GM18867 (cell line): ENCODE measurements around the gene ZBED5.

Source experiments
- ATAC-seq: cut with Tn5 transposase; IDR thresholded peaks from one replicate; pipeline ENCODE4 v1.9.1; 2021; ENCODE audit warnings: mild to moderate bottlenecking, moderate library complexity; ENCODE audit not compliant: unreplicated experiment

Gene ZBED5

DNA sequence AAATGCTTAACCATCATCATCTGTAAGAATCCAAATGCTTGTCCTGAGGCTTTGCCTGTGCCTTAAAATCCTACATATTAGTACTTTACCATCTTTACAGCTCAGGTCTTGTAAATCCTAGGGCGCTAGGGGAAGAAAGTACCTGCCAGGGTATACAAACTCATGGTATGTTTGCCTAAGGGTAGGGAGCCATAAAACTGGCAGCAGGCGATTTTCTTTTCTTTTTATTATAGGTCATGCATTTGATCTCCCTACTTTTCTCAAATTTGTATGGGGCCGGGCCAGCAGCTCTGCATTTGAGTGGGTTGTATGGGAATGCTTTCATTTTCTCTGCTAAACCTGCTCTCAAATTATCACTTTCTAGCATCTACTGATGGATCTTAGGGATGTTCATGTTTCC, 24.0 kb upstream of the ZBED5 start:
- ATAC-seq = no peak

DNA sequence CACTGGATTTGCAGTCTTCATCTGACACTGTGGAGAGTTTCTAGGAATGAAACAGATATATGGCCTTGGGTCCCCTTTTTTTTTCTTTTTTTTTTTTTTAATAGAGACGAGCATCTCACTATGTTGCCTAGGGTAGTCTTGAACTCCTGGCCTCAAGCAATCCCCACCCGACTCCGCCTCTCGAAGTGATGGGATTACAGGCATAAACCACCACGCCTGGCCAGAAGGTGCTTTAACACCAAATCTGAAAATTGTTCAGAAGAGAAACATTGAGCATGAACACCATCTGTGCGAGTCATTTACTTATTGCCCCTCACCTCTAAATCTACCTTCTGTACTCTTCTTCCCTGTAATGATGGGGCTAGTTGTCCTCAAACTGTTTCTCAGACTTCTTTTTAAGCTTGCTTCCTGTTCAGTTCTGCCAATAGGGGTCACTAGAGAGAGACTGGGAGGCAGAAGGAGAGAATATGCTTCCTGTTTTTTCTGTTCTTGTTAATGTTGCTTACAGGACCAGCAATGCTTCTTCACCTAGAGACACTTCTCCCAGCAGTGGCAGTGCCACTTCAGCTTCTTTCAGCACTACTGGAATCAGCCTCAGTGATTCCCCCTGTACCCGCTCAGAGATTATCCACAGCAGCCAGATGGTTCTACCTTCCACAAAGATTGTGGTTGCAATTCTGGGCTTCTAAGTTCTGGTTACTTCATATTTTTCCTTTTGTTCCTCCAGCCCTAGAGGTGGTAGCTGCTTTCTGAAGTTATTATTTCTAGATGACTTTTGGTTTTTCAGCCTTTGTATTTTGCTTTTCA, 20.8 kb upstream of the ZBED5 start:
- ATAC-seq = no peak

DNA sequence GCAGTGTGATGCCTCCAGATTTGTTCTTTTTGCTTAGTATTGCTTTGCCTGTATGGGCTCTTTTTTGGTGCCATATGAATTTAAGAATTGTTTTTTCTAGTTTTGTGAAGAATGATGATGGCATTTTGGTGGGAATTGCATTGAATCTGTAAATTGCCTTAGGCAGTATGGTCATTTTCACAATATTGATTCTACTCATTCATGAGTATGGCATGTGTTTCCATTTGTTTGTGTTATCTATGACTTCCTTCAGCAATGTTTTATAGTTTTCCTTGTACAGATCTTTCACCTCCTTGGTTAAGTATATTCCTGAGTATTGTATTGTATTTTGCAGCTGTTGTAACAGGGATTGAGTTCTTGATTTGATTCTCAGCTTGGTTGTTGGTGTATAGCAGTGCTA, 18.3 kb upstream of the ZBED5 start:
- ATAC-seq = no peak

DNA sequence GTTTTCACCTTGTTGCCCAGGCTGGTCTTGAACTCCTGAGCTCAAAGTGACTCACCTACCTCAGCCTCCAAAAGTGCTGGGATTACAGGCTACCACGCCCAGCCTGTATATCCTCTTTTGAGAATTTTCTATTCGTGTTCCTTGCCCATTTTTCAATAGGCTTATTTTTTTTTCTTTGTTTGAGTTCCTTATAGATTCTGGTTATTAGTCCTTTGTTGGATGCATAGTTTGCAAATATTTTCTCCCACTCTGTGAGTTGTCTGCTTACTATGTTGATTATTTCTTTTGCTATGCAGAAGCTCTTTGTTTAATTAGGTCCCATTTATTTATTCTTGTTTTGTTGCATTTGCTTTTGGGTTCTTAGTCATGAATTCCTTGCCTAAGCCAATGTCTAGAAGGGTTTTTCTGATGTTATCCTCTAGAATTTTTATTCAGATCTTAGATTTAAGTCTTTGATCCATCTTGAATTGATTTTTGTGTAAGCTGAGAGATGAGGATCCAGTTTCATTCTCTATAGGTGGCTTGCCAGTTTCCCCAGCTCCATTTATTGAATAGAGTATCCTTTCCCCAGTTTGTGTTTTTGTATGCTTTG, 17.7 kb upstream of the ZBED5 start:
- no peak for ATAC-seq

DNA sequence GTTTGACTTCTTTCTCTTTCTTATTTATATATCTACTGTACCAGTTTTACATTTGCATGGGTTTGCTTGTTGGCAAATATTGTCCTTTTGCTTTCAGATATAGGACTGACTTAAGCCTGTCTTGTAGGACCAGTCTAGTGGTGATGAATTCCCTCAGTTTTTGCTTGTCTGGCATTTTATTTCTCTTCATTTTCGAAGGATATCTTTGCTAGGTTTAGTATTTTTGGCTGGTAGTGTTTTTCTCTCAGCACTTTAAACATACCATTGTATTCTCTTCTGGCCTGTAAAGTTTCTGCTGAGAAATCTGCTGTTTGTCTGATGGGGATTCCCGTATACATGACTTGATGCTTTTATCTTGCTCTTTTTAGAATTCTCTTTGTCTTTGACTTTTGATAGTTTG, 14.2 kb upstream of the ZBED5 start:
- ATAC-seq = no peak

DNA sequence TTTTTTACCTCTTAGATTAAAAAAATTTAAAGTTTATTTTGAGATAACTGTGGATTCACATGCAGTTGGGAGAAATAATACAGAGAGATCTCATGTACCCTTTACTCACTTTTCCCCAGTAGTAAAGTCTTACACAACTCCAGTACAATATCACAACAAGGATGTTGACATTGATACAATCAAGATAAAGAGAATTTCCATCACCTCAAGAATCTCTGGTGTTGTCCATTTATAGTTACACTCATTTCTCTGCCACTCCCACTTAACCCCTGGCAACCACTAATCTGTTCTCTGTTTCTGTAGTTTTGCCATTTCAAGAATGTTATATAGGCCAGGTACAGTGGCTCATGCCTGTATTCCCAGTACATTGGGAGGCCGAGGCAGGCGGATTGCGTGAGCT, 10.5 kb upstream of the ZBED5 start:
- ATAC-seq = no peak

DNA sequence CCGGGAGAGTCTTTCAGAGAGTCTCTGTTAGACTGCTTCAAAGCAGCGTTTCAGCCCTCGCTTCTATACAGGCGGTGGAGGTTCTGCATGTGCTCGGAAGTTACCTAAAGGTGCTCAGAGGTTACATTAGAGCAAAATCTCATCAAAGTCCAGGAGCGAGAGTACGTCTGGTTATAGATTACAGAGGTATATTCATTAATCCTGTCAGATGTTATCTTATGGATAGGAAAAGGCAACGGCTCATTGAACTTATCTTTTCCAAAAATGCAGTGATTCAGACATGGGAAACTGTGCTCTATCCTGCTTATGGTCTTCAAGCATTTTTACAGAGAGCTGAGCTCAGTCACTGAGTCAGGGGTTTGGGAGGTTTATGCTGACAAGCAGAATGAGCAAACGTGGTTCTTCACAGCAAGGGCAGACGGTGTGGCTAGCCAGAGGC, 9.1 kb upstream of the ZBED5 start:
- ATAC-seq = no peak

DNA sequence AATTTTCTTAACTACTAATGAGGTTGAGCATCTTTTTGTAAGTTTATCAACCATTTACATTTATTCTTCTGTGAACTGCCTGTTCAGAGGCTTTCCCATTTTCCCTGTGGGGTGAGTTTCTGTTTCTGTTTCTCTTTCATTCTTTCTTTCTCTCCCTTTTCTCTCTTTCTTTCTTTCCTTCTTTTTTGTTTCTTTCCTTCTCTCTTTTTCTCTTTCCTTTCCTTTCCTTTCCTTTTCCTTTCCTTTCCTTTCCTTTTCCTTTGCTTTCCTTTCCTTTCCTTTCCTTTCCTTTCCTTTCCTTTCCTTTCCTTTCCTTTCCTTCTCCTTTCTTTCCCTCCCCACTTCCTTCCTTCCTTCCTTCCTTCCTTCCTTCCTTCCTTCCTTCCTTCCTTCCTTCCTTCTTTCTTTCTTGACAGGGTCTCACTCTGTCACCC, 8.0 kb upstream of the ZBED5 start:
- ATAC-seq = no peak

DNA sequence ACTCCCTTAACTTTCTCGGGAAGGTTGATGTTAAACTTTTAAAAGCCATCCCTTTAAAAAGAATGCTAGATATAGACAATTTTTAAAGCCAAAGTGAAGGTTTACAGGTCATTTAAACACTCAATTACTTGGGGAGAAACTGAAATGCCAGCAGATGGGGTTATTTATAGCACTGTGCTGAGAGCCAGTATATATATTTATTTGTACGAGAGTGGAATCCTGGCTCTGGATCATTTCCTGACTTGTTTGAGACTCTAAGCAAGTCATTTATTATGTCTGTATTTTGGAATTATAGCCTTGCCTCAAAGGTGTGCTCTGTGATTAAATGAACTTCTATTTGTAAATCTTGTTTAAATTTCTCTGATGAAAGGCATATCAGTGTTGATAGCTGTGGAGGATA, 6.8 kb upstream of the ZBED5 start:
- no peak for ATAC-seq

DNA sequence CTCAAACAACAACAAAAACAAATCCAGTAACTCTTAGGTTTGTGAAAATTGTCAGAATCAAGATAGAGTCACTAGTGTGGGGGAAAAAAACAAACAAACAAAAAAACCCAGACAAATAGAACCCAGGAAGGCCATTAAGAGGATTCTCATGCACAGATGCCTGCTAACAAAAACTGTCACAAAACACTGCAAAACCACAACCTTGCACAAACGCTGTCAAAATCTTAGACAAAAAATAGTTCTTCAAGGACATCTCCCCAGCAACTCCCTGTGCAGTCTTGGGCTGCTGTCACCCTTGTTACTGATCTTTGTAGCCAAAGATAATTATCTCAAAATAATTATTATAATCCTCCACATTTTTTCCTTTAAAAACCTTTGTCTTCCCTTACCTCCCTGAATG, 4.6 kb upstream of the ZBED5 start:
- no peak for ATAC-seq

DNA sequence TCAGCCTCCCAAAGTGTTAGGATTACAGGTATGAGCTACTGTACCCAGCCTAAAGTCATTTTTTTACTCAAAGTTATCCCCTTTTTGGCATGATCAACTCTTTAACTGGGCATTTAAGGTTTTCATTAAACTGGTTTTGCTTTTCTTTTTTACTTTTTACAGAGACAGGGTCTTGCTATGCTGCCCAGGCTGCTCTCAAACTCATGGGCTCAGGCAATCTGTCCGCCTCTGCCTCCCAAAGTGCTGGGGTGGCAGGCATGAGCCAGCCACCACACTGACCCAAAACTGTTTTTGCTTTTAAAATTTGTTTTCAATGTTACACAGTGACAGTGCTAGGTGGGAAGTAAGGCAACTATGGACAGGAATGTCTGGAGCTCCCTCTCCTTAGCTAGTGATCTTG, 3.9 kb upstream of the ZBED5 start:
- no peak for ATAC-seq

DNA sequence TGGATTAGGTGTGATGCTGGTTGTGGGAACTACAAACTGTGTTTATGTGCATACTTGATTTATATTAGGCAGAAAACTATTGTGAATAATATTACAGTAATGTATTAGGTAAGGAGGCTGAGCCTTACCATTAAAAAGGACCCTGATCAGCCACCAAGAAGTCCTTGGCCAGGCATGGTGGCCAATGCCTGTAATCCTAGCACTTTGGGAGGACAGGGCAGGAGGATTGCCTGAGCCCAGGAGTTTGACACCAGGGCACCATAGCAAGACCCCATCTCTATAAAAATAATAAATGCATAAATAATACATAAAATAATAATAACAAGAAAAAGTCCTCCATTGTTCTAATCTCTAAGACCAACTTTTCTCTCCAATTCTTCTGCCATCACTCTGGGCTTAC, 3.2 kb upstream of the ZBED5 start:
- no peak for ATAC-seq

DNA sequence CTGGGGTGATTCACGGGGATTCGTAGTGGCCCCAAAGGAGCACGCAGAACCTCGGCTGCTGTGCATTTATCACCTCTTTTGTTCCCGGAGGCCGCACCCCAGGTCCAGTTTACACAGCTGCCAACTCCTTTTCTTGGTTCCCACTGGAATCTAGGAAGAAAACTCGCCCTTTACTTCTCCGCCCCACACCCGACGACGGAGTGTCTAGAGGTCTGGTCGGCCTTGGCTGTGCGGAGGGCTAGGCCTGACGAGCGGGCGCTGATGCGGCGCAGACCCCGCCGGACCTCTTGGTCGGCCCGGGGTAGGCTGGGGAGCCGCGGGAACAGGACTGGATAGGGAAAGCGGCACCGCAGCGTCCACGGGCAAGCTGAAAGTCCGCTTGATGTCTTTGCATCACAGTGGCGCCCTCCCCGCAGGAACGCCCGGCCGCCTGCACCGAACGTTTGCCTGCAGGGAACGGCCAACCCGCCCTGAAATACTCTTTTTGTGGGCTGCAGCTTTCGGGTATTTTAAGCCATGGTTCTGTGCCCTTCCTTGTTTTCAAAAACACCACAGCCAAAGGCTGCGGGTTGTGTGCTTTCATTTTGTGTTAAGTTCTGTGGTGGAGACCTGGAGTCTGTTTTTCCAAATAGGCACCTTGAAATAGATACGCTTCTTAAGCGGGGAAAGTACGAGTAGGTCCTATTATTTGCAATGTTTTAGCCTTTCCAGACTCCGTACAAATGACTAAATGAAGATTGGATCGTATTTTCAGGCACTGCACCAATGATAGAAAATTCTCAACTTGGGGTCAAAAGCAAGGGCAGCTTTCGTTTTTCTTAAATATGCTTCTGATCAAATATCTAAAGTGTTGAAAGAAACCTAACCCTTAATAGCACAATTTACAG, 829 bp upstream of the ZBED5 start:
- ATAC-seq = peak; percentile 27

DNA sequence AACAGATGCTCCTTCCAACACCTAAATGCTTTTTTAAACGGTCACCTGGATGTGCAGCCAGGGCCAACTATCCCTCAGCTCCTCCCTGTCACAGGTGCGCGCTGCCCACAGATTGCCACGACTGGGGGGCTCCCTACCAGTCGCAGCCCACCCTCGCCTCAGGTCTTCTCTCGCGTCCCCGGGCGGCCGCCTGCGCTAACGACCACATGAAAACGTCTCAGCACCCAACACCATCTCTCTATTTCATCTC, 469 bp downstream of the ZBED5 start:
- ATAC-seq = peak; percentile 22

DNA sequence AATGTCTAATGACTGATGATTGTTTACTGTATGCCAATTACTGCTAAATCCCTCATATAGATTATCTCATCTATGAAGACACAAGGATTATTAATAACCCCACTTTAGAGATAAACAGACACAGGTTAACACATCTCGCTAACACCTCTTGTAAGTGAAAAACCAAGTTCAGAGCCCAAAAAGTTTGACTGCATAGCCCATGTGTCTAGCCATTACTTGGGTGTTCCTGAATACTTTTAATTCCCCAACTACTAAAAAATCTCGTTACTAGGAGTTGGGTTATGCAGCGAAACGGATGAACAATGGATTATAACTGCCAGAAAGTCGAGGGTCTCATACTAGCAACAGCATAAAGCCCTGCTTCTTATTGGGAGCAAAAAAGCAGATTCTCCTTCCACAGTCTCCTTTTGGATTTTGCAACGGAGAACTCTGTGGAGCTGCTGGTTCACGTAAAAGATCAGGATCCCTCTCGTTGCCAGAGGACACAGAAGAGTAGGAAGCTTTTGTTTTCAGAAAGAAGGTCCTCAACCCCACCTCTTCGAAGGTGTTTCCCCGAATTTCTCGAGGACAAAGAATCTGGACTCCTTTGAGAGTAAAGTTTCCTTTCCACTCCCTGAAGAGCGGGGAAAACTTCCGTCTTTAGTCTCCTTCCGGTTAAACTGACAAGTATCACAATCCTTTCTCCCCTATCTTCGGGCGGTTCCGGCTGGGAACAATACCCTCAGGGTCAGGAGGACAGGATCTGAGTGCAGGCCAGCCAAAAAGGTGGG, 979 bp downstream of the ZBED5 start:
- peak; percentile 3 for ATAC-seq

DNA sequence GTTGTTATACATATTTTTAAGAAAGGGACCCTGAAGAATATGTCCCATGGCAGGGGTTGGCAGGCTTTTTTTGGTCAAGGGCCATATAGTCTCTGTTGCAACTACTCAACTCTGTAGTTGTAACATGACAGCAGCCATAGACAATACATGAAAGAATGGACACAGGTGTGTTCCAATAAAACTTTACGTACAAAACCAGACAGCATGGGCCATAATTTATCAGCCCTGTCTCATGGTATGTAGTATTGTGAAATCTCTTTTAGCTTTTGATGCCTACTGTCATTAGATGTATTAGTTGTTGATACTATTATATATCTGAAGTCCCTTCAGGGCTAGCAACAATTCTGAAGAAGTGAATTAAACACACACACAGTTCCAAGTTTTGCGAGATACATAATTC, 2.6 kb downstream of the ZBED5 start:
- ATAC-seq = no peak

DNA sequence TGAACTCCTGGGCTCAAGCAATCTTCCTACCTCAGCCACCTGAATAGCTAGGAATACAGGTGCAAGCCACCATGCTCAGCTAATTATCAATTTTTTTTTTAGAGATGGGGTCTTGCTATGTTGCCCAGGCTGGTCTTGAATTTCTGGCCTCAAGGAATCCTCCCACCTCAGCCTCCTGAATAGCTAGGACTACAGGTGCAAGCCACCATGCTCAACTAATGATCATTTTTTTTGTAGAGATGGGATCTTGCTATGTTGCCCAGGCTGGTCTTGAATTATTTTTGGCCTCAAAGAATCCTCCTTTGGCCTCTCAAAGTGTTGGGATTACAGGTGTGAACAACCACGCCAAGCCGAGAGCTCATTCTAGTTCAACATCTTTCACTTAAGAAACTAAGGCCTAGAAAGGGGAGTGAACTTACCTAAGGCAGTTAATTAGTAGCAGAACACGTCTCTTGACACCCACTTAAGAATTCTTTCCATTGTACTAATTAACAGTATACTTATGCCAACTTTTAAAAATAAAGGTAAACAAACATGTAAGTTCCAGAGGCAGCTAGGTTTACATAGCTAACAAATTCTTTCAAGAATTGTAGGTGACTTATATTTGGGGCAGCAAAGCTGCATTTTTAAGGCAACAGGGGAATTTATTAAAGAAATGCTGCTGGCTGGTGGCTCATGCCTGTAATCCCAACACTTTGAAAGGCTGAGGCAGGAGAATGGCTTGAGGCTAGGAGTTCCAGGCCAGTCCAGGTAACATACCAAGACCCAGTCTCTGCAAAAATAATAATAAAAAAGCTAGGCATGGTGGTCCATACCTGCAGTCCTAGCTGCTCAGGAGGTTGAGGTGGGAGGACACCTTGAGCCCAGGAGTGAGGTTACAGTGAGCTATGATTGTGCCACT, 9.6 kb downstream of the ZBED5 start:
- ATAC-seq = no peak

DNA sequence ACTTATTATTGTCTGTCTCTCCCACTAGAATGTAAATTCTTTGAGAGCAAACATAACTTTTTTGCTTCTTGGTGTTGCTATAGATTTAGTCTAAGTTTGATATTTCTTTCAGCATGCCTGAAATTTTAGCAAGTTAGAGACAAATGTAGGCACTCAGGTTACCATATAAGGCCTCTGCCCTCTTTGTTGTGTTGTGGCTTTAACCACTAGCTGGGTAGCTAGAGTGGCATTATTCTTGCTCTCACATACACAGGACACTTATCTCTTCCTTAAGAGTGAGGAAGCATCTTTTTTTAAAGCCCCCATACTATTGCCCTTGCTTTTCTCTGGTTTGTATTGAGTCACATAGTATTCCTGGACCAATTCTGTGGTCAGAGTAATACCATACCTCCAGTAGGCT, 11.2 kb downstream of the ZBED5 start:
- no peak for ATAC-seq

DNA sequence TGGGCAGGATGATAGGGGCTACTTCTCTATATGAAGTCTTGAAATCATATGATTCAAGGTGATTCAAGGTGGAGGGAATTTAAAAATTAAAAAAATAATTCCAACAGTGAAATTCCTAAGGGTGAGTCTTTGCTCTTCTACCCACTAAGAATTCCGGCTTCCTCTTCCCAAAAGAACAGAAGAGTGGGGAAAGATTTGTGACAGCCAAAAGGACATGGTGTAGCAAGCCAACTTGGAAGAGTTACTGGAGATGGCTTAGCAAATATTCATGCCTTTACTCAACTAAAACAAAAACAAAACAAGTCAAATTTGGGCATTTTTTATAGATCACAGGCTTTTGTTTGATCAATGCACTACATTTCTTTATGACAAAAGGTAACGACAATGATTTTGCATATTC, 12.3 kb downstream of the ZBED5 start:
- ATAC-seq = no peak

DNA sequence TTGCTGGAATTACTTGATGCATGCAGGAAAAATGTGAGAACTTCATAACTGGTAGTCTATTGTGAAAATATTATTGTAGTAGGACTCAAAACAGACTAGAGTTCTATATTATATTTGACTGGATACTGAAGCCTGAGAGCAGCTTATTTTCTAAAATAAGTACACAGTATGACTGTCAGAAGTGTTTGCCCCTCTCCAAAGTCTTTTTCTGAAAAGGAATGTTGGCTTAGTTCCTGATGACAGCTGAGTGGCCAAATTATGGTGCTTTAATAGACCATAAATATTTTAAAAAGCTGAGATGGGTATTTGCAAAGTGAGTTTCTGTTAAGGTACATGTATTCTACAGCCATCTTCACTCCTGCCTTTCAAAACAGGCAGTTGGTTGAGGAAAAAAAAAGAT, 13.1 kb downstream of the ZBED5 start:
- no peak for ATAC-seq
